ELF-1 (cell line): ENCODE measurements around the gene RPL3.

Experiments
- DNase-seq: peaks from one replicate; pipeline ENCODE4 v3.0.0-alpha.2; 2016; ENCODE audit warnings: low read depth, low spot score

The RPL3 gene

GRCh38 chr22:39317084-39317774, 2.2 kb downstream of the RPL3 start:
- no peak for DNase-seq

DNA sequence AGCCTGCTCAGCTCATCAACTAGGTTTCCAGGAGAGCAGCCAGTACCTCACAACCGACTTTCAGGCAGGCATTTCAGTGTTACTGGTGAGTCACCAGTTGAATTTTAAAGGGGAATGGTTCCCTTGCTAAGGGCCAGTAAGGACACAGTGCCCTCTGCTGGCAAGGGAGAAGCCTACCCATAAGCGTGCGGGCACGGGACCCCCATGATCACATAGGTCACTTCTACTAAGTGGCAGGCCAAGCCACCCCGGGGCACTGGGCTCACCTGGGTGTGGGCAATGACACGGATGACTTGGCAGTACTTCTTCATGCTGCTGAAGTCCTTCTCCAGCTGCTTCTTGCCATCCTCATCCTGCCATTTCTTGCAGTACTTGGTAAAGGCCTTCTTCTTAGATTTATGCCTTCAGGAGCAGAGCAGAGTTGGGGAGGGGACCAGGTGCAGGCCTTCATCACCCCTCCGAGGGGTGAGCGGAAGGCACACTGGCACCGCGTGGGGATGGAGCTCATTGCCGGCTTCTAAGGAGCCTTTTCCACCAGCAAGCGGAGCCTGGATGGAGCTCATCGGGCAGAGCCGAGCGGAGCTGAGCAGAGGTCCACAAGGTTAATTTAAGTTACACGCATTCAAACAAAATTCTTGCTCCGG, 2.9 kb downstream of the RPL3 start:
- peak; percentile 93 for DNase-seq

GRCh38 chr22:39315389-39315788, 4.0 kb downstream of the RPL3 start:
- no peak for DNase-seq

DNA sequence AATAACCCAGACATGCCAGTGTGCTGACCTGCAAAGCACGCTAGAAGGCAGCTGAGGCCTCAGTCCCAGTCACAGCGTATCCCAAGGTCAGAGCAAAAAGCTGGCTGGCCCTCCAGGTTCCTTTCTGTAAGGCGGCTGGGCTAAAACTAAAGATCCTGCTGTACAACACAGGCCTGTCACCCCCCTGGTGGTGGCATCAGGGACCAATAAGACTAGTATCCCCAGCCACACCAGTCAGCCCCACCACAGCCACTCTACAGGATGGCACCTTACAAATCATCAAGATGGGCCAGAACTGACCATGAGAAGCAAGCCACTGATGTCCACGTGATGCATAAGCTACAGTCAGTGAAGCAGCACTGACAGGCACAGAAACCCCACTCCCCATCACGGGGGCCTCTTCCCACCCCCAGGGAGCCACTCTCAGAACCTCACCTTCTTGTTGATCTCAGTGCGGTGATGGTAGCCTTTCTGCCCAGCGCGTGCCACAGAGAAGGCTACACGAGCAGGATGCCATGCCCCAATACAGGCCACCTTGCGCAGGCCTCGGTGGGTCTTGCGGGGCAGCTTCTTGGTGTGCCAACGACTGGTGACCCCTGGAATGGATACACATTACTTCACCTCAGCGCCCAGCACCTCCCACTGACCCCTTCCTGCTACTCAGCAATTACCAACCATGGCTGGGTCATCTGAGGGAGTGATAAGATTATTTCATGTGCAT, 5.0 kb downstream of the RPL3 start:
- no peak for DNase-seq

DNA sequence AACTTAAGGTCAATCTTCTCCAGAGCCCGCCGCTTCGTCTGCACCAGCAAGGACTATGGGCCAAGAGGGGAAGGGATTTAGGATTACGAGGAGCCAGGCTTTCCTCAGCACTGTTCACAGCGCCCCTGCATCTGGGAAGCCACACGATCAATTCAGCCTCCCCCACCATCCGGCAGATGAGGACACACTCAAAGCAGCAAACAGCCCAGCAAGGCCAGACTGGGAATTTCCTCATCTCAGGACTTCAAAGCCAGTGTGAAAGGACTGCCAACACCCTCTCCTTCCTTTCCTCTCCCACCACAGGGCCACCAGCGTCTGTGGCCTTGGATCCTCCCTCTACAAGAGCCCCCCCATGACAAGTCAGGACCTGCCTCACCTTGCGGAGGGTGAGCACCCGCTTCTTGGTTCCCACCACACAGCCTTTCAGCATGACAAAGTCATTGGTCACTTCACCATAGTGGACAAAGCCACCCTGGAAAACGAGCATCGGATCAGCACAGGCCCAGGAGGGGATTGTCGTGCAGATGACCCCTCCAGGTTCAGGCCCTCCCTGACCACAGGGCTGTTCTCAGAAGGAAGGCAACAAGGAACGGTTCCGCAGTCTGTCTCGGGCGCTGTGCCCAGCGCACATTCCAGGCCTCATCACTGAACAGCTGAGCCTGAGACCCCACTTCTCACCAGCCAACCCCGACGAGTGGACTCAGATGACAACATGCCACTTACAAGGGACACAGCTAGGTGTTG, 6.0 kb downstream of the RPL3 start:
- no peak for DNase-seq

DNA sequence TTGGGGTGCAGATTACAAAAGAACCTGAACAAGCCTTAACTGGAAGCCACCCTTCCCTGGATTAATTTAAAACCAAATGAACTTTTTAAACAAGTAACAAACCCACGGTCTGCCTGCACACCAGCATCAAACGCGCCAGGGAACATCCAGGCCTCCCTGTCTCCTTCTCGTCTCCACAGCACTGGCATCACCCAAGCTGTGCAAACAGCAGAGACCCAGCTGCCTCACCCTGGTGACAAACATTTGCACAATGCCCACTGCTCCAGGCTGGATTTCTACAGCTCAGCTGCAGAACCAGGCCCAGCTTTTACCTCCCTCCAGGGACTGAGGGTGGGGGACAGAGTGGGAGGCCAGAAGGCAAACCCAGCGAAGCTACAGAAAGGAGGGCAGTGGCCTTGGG, 7.0 kb downstream of the RPL3 start:
- no peak for DNase-seq

GRCh38 chr22:39311592-39312400, 7.6 kb downstream of the RPL3 start:
- DNase-seq: peak; percentile 74

GRCh38 chr22:39309881-39310714, 9.3 kb downstream of the RPL3 start:
- DNase-seq: peak; percentile 63

DNA sequence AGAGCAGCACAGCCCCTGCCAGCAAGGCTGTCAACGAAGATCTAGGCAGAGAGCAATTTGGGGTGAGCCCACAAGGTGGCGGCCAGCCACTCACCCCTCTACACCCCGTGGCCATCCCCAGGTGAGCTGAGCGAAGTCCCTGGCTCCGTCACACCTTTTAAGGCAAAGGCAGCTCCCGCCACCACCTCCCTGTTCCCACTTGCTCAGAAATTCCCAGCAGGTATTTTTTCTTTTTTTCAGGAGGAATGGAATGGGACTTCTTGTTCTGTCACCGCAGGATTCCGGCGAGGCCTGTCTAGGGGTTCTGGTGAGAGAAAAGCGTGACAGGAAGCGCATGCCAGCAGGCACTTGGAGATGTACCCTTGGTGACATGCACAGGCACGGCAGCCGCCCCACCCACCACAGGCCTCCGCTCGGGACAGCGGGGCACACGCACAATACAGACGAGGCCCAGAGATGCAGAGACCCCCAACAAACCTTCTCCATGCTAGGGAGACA, 10.0 kb downstream of the RPL3 start:
- DNase-seq: peak; percentile 67

- peak; percentile 65 for DNase-seq
These were observed 10.6 kb downstream of the RPL3 start for GRCh38 chr22:39308614-39309363.

DNA sequence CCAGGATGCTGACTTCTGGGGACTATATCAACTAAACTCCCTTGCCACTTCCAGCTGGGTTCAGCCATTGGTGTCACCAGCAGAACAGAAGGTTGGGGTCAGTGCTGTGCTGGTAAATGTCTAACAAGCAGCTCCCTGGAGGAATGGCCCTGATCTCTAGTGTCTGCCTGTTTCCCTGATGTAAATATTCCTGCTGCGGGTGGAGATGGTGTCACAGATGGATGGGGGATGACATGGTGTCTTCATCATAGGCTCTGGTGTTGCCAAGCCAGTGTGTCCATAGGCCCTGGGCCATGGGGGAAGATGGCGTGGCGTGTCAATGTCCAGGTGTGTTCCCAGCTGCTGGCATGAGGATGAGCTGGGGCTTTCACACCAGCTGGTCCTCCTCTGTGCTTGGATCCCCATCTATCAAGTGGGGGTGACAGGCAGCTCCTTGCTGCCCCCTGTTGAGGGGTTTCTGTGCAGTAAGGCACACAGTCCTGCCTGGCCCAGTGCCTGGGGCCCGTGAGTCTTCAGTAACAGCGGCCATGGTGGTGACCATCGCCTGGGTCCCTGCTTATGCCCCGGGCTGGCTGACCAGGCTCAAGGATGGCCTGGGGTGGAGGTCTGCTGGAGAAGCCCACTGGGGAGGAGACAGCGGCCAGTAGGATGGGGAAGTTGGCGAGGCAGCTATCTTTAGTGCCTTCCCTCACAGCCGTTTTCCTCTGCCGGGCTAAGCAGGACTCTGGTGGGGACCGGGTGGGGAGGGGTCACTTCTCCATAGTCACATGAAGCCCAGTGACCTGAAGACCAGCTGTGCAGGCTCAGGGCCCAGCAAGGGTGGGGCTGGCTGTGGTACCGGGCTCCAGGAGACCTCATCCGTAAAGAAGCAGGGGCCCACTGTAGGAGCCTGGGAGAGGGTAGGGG, 12.7 kb downstream of the RPL3 start:
- DNase-seq: peak; percentile 66

DNA sequence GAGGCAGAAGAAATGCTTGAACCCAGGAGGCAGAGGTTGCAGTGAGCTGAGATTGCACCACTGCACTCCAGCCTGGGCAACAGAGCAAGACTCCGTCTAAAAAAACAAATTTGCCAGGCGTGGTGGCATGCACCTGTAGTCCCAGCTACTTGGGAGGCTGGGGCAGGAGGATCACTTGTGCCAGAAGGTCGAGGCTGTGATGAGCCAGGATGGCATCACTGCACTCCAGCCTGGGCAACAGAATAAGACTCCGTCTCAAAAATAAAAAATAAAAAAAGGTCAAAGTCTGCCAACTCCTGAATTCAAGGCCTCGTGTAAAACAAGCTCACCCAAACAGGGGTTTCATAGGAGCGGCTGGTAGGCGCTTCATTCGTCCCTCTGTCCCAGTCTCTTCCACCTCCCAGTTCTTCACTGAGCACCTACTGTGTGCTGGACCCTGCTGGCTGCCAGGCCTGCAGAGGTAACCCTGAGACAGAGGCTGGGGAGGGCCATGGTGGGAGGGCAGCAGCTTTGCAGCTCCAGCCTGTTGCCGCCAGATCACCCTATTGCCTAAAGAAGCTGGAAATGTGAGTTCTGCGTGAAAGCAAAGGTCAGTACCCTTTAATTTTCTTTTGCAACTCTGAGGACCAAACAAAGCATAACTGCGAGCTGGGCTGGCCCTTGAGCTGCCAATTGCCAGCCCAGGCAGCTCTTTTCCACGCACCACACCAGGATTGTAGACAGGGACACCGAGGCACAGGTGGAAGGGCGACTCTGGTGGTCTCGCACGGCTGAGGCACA, 15.3 kb downstream of the RPL3 start:
- DNase-seq: no peak

GRCh38 chr22:39303358-39303757, 16.1 kb downstream of the RPL3 start:
- peak; percentile 49 for DNase-seq

DNA sequence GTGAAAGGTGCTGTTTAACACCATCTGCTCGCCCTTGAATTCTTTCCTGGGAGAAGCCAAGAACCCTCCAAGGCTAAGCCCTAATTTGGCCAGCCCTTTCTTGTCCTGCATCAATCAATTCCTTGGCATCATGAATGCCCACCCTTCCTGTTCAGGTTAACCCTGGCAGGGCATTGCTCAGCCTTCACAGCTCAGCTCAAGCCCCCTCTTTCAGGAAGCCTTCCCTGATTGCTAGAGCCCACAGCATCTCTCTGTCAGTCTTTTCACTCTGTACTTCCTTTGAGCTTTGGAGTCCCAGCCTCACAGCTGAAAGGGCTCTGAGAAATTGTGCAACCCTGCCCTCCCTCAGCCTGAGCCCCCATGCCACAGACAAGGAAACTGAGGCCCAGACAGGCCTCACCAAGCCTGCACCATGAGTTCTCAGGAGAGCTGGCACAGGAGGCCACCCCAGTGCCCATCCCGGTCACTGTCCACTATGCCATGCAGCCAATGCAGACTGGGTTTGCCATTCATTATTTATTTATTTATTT, 16.9 kb downstream of the RPL3 start:
- DNase-seq: no peak

GRCh38 chr22:39301926-39302325, 17.5 kb downstream of the RPL3 start:
- no peak for DNase-seq

DNA sequence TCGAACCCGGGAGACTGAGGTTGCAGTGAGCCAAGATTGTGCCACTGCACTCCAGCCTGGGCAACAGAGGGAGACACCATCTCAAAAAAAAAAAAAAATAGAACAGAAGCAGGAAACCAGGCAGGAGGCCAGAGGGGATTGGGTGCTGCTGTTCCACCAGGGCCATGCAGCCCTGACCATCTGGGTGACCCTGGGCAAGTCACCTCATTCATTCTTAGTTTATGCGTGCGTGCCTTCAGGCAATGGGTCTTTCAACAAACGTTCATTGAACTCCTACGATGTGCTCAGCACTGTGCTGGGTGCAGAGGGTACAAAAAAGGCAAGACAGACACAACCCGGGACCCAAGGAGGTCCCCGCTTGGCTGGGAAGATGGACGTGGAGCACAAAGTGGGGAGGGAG, 18.3 kb downstream of the RPL3 start:
- no peak for DNase-seq

DNA sequence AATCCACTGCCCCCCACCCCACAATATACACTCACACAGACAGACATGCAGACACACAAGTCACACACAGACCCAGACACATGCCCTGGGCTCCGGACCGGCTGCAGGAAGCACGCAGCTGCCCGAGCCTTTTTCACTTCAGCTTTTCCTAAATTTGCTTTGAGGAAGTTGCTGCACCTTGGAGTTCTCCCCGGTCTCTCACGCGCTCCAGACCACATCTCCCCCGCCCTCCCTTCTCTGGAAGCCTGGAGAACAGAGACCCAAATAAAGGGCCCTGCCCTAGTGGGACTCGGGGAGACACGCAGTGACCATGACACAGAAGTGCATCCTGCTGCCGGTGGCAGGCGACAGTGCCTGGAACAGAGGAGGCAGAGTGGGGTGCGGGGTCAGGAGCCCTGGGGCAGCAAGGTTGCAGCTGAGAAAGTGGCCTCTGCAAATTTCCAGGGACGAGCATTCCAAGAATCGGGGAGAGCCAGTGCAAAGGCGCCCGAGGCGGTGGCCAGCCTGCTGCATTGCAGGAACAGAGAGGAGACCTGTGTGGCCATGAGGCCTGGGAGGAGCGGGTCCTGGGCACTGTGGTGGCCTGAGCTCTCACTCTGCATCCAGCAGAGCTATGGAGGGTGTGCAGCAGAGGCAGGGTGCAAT, 19.1 kb downstream of the RPL3 start:
- peak; percentile 90 for DNase-seq
